Fibroblast of mammary gland (primary cell): ENCODE measurements around the gene ADM2.

Source experiments
- DNase-seq: peaks from one replicate; pipeline ENCODE4 v3.0.0-alpha.2; 2010; ENCODE audit warnings: low read depth
- H3K4me3 ChIP-seq: 2 replicates; pipeline ENCODE4 v1.5.1; 2011; ENCODE audit warnings: low read depth, mild to moderate bottlenecking, low read length, moderate library complexity; ENCODE audit not compliant: control insufficient read depth
- CTCF ChIP-seq: conservative IDR thresholded peaks from 2 replicates; pipeline ENCODE4 v1.5.1; 2011; ENCODE audit warnings: low read depth, low read length, inconsistent platforms; ENCODE audit not compliant: control insufficient read depth, insufficient read depth

ADM2 gene

GRCh38 chr22:50446708-50447575 lies 34.4 kb upstream of the ADM2 start:
- TF ChIP-seq CTCF, result no peak
- no peak overlapping the region for H3K4me3 ChIP-seq
- DNase-seq, result no peak

- no peak for DNase-seq
- no peak for TF ChIP-seq CTCF
- H3K4me3 ChIP-seq, result no peak overlapping the region
Measured at GRCh38 chr22:50447576-50448551, 33.5 kb upstream of the ADM2 start.

GRCh38 chr22:50452649-50453048 lies 28.7 kb upstream of the ADM2 start:
- H3K4me3 ChIP-seq, result no peak overlapping the region
- TF ChIP-seq CTCF, result no peak
- DNase-seq, result no peak

GRCh38 chr22:50454556-50455075 lies 26.7 kb upstream of the ADM2 start:
- H3K4me3 ChIP-seq, result no peak overlapping the region
- DNase-seq, result no peak
- no peak for TF ChIP-seq CTCF

GRCh38 chr22:50455201-50455600 lies 26.1 kb upstream of the ADM2 start:
- no peak for TF ChIP-seq CTCF
- no peak for DNase-seq
- H3K4me3 ChIP-seq, result no peak overlapping the region

- DNase-seq, result no peak
- no peak for TF ChIP-seq CTCF
- no peak overlapping the region for H3K4me3 ChIP-seq
Measured at GRCh38 chr22:50456026-50456425, 25.3 kb upstream of the ADM2 start.
